HG03060 (cell line): ENCODE results near the gene CEP164.

Source experiments
- ATAC-seq: cut with Tn5 transposase; IDR thresholded peaks from one replicate; pipeline ENCODE4 v1.9.1; 2021; ENCODE audit warnings: low read depth, moderate number of reproducible peaks; ENCODE audit not compliant: unreplicated experiment

Gene CEP164

DNA sequence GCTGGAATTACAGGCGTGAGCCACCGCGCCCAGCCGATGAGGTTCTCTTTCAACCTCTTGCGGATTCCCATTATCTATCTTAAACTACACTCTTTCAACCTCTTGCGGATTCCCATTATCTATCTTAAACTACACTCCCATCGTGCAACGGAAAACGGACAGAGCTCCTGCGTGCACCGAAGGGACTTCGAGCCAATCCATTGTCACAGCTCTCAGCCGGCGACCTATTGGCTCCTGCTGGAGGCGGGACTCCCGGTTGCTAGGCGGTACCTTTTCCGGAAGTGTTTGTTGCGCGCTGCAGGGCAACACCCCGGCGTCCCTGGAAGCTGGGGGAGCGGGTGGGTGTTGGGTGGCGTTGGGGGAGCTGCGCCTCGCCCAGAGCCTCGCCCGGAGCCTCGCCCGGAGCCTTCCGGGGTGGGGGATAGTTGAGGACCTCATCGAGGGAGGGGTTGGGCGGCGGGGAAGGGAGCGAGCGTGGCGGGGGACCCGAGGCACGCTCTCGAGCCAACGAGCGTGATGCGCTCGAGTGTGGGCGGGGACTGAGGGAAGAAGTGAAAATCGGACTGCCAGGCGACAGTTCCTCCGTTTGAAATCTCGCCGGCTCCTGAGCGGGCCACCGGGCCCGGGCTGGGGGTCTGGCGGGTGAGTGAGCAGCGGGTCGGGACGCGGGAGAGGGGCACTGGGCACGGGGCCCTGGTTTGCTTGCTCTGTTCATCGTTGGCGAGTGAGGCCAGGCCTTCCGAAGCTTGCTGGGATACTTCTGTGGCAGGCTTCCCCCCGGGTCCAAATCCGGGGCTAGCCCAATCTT is at the start of gene CEP164:
TSS of gene CEP164 (plus strand) at position 288 of the 808 bp plus-strand sequence. CDS start 10,733 bp downstream, outside the sequence.
- peak; percentile 84 for ATAC-seq

DNA sequence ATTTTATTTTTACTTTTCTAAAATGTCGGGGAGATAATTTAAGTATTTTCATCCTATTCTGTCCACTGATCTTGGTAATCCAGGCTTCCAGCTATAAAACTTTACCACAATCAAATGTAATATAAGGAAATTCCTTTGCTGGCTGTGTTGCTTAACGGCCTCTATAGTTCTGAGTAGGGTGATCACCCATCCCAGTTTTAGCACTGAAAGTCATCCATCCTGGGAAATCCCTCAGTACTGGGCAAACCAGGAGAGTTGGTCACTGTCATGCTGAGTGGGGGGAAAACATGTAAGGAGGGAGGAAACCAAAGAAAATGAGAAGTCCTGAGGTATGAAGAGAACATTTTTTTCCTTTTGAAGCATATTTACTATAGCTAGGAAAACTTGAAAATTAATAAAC is 49.3 kb upstream of the CEP164 start:
- ATAC-seq: no peak

DNA sequence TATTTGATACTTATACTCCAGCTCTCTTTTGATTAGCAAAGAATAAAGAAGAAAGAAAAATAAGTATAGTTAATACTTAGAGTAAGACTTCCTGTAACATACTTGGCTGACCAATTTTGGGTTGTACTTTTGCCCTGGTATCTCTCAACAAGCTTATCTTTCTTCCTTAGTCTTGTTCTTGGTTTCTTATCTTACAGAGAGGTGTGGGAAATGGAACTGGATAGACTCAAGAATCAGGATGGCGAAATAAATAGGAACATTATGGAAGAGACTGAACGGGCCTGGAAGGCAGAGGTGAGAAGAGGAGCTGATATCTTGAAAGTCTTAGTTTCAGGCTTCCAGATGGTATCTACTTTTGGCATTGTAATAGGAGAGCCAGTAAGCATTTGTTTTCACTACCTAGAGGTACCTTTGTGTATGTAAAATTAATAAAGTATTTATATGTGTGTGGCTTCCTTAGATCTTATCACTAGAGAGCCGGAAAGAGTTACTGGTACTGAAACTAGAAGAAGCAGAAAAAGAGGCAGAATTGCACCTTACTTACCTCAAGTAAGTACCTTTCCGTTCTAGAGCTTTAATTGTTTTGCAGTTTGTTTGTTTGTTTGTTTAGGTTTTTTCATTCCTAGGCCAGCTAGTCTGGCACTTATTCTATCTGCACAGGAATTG is 47.8 kb upstream of the CEP164 start:
- ATAC-seq: no peak

DNA sequence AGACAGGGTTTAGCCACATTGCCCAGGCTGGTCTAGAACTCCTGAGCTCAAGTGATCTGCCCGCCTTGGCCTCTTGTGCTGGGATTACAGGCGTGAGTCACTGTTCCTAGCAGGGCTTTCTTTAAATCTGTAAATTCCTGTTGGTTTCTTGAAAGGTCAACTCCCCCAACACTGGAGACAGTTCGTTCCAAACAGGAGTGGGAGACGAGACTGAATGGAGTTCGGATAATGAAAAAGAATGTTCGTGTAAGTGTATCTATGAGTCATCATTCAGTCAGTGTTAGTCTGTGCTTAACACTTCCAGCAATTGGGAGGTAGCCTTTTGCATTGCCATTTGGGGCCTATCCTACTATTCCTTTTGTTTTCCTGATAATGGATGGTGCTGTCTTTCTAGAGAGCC is 46.5 kb upstream of the CEP164 start:
- ATAC-seq: no peak

DNA sequence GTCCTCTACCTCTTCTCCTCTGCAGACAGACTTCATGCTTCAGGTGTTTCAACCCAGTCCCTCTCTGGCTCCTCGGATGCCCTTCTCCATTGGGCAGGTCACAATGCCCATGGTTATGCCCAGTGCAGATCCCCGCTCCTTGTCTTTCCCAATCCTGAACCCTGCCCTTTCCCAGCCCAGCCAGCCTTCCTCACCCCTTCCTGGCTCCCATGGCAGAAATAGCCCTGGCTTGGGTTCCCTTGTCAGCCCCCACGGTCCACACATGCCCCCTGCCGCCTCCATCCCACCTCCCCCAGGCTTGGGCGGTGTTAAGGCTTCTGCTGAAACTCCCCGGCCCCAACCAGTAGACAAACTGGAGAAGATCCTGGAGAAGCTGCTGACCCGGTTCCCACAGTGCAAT is 45.8 kb upstream of the CEP164 start:
- ATAC-seq: no peak

DNA sequence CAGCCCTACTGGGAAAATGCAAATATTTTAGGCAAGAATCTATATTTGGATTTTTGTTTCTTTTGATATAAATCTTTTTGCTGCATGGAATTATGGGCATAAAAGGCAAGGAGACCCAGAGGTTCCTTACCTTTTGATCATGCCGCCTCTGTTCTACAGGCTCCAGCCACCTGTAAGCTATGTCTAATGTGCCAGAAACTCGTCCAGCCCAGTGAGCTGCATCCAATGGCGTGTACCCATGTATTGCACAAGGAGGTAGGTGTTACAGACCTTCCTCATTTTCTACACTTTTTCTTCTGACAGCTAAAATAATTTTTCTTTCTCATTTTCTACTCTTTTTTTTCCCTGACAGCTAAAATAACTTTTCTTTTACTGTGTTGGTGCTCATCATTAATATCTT is 44.7 kb upstream of the CEP164 start:
- ATAC-seq: no peak

DNA sequence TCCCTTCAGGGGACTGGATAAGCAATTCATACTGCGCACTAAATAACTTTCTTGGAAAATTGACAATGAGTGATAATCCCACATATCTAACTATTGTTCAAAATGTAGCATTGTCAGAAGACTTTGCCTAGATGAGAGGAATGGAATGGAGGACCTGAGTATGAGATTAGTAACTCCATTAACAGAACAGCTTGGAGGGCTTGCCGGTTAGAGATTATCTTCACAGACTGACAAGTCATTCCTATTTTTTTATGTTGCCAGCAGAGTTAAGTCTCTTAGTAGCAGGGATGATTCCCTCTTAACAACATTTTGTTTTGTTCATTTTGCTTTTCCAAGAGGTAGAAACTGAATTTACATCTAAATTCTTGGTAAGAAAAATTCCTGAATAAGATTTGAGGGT is 43.6 kb upstream of the CEP164 start:
- no peak for ATAC-seq

DNA sequence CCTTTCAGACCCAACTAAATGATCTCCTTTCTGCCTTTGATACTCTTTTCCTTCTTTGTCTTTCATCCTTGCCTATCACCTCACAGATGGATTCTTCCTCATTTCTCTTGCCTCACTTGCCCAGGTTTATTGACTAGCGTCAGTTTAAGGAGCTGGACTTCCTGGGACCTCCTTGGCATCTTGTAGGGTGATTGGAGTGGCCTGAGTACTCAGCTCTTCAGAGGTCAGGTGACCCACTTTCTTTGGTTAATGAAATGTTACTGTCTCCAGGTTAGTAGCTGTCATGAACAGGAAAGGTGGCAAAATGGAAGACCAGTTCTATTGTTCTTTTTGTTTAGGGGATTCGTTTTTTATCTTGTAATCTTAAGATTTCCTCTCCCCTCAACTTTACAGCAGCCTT is 41.1 kb upstream of the CEP164 start:
- ATAC-seq: no peak

DNA sequence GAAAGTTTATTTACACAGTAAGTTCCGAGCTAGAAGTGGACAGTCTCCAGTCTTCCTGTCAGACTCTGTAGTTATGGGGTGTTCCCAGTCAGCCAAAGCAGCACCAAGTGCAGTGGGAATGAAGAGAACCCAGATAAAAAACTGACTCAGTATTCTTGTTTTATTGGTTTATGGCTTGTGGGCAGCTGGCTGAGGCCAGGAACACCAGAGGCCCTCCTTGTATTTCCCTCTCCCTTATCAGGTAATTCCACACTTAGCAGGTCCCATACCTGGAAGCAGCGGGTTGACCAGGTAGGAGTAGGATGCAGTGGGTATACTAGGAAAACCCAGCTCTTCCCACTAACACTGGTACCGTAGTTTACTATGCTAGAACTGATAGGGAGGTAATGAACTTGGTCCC is 40.0 kb upstream of the CEP164 start:
- ATAC-seq: no peak

DNA sequence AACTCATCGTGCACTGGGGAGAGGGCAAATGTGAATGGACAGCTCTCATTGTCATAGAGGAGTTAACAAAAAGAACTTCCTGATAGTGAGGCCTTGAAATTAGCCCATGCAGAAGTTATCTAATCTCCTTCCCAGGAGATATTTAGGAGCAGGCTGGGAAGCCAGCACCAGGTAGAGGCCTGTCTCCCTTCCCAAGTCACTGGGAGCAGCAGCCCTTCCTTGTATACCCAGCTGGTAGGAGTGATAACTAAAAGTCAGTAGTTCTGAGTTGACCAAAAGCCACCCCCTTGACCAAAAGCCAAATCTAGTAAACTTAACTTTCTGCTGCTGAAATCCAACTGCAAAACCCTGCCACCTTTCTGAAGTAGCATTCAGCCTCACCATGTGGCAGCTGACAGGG is 37.9 kb upstream of the CEP164 start:
- no peak for ATAC-seq

DNA sequence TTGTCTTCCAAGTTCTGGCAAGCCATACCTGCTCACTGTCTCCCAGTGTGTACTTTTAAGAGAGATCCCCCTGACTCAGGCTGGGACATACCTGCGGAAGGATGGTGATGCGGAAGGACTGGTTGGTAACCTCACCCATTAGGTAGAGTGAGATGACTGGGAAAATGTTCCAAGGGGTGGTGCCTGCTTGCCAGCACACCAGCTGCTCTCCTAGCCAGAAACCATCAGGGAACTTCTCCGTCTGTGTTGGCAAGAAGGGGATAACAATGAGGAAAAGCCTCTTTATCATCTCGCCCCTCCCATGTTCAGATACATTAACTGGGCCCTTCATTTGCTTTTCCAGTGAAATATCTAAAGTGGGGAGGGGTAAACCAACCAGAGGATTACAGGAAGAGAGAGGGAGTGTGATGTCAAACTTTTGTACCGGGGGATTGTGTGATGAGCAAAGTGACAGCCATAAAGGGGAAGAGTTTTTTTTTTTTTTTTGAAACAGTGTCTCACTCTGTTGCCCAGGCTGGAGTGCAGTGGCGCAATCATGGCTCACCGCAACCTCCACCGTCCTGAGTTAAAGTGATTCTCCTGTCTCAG is 36.8 kb upstream of the CEP164 start, which contains the start of gene BACE1-AS:
TSS of gene BACE1-AS (plus strand) at position 538 of the 588 bp plus-strand sequence.
- no peak for ATAC-seq

DNA sequence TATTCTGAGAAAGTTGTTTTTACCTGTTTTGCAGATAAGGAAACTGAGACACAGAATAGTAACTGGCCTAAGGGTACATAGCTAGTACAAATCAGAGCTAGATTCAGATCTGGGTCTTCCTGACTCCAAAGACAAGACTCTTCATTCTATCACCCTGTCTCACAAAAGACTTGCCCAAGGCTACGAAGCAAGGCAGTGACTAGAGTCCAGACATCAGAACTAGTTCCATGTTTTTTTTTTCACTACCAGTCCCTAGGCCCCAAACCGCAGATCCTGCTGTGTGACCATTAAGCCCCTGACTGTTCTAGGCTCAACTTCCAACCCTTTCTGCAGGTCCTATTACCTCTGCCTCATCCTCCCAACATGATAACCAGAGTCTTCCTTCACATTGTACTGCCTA is 35.0 kb upstream of the CEP164 start:
- ATAC-seq: no peak

DNA sequence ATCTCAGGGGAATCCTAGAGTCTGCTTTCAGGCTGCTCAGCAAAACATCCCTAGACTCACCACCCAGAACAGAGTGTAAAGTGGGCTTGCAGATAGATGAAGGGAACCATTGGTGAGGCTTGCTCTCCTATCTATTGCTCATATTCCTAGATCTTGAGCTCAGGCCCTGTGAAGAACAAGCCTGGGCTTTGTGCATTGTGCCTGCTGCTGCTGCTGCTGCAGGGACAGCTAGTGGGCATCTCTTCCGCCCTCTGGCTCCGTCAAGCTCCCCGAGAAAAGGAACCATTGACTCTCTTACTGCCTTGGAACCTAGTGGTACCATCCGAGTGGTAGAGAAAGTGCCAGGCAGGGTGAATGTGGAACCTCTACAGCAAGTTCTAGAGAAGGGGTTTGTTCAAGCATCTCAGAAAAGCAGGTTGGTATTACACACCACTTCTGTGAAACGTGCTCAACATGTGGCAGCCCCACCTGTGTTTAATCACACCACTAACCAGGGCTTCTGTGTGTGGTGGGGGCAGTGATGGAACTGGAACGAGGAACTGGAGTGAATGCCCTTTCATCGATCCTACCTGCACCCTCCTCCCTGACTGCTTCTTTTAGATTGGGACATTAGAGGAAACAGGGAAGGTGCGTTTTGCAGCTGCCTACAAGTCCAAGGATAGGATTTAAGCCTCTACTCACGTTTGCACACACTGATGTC is 32.1 kb upstream of the CEP164 start:
- no peak for ATAC-seq

DNA sequence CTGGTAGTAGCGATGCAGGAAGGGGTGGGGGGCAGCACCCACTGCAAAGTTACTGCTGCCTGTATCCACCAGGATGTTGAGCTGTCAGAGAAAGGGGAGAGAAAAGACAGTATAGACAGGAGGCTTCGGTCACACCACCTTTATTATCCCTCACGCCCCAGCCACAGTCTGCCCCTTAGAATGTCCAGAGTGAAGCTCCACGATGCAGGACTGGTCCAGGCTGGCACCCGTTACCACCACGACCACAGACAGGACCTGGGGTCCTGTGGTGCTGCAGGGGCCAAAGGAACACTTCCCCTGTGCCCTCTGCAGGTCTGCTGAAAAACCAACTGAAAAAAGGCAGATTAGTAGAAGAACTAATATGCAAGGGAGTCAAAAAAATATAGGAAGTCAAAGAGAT is 30.8 kb upstream of the CEP164 start:
- no peak for ATAC-seq

DNA sequence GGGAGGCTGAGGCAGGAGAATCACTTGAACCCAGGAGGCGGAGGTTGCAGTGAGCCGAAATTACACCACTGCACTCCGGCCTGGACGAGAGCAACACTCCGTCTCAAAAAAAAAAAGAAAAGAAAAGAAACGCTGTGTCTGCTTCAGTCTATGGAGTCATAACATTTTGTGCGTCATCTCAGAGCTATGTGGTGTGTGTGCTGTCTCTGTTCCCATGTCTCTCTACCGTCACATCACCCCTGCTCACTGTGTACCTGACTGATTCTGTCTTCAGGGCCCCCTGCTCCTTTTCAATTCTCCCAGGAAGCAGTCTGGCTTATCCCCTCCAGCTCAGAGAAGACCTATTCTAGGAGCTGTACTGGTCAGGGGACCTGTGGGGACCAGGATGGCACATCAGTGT is 29.5 kb upstream of the CEP164 start:
- no peak for ATAC-seq

DNA sequence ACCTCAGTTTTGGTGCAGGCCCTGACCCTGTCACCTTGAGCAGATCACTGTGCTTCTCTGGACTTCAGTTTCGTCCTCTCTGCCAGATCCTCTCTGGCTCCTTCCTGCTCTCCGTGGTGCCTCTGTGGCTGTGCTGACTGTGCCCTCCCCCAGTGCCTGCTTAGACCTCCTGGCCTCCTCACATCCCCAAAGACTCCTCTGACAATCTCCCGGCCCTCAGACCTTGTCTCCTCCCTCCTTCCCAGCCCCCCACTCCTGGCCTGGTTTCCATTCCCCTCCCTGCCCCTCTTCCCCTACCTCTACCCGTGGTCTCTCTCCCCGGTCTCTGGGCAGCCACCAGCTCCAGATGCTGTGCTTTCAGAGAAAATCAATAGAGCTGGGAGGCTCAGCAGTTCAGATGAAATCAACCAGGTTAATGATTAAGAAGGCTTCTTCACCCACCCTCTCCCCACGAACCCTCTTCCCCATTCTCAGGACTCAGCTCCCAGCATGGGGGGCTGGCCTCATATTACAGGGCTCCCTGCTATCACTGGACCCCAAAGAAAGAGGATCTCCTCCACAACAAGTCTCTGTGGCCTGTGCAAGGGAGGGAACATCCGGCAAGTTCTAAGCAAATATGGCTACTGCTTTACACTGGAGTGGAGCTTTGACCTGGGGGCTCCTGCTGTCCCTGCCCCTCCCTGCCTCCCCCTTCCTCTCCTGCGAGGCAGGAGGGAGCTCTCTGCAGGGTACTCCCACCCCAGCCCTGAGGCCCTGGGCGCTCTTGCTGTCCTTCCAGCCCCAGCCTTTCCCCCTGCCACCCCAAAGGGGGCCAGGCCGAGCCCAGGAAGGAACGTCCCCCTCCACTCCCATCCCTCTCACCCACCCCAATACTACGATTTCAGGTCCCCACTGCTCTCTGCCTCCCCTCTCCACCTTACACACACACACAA is 28.0 kb upstream of the CEP164 start:
- ATAC-seq: no peak

DNA sequence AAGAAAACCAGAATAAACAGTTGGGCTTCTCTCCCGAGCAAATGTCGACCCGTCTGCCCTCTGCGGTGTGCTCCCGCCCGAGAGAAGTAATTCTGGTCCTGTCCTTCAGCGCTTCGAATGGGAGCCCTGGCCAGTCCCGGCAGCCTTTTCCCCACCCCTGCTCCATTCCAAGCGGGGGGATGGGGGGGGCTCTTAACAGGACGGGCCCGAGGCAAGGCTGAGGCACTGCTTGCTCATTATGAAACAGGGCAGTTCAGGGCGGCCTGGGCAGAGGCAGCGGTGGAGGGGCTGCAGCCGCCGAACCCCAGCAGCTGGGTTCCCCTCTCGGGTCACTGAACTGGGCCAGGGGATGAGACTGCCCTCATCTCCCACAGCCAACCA is 27.4 kb upstream of the CEP164 start:
- ATAC-seq: no peak

DNA sequence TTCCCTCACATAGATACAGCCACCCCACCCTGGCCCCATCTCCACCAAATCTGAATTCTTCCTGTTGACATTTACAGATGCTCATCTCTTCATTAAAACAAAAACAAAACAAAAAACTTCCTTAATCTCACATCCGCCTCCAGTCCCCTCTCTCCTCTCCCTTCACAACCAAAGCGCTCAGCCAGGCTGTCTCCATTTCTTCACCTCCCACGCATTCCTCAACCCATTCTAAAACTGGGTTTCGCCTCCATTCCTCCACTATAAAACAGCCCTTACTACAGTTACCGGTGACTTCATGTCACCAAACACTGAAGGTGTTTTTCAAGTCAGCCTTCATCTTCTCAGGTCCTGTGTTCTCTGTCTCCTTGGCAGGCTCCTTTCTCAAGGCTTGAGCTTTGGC is 26.9 kb upstream of the CEP164 start:
- no peak for ATAC-seq

DNA sequence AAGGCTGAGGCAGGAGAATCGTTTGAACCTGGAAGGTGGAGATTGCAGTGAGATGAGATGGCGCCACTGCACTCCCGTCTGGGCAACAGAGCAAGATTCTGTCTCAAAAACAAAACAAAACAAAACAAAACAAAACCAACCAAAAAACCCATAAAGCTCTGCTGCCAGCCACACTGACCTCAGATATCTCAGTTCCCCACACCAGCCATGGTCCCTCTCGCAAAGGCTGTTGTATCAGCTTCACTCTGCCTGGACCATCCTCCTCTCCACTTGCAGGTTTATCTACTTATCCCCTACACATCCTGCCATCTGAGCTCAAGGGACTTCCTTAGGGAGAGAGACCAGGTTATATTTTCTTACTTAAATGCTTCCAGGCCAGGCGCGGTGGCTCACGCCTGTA is 25.4 kb upstream of the CEP164 start:
- ATAC-seq: no peak

DNA sequence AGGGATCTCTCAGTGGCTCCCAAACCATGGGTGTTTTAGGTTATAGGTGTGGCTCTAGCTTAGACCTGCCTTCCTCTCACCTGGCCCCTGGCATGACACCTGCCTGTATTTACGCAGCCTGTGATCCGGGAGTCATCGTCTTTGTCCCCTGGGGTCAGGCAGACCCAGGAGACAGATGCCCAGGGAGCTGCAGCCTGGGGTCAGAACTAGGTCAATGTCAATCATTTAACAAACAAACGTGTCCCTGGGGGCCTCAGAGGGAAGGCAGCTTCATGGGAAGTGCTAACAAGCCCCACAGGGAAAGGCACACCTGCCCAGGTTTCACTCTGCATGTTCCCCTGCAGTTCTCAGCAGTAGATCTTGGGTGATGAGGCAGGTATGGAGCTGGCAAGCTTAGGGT is 24.6 kb upstream of the CEP164 start:
- ATAC-seq: no peak
